HepG2 (cell line): ENCODE measurements around the gene PEF1. TPM values are rescaled to one million over a fixed set of nuclear protein-coding genes. Genes with fewer than 3 reads are reported as not detected.

Experiments
- ADNP ChIP-seq: sonication (generic); formaldehyde crosslinking; IDR thresholded peaks from 2 replicates; pipeline ENCODE4 v1.4.0; 2020; ENCODE audit warnings: missing genetic modification reagents
- EP300 ChIP-seq, 3 experiments: sonication (generic) in 1 of 3; formaldehyde crosslinking in 1 of 3; IDR thresholded peaks; 2 replicates each; pipeline versions ENCODE4 v1.5.1 to v1.6.1; 2011 to 2020; ENCODE audit warnings: low read depth in 2 of 3, low read length in 2 of 3, borderline replicate concordance in 1 of 3, improper control_type of control experiment in 1 of 3, mild to moderate bottlenecking in 1 of 3, missing genetic modification reagents in 1 of 3, moderate library complexity in 1 of 3
- MEIS1 ChIP-seq: sonication (generic); formaldehyde crosslinking; IDR thresholded peaks from 2 replicates; pipeline ENCODE4 v1.9.0; 2021; ENCODE audit warnings: mild to moderate bottlenecking, missing genetic modification reagents, moderate library complexity, borderline replicate concordance
- NR2F6 ChIP-seq, 2 experiments: IDR thresholded peaks; 2 replicates each; pipeline ENCODE4 v1.6.1; 2016; ENCODE audit warnings: antibody characterized with exemption in 1 of 2, mild to moderate bottlenecking in 1 of 2
- POGZ ChIP-seq: sonication (generic); formaldehyde crosslinking; IDR thresholded peaks from 2 replicates; pipeline ENCODE4 v1.4.0; 2020; ENCODE audit warnings: mild to moderate bottlenecking, missing genetic modification reagents
- SMAD3 ChIP-seq: sonication (generic); formaldehyde crosslinking; IDR thresholded peaks from 2 replicates; pipeline ENCODE4 v1.4.0; 2020; ENCODE audit warnings: missing genetic modification reagents
- SOX13 ChIP-seq, 3 experiments: fragments of 450-650 bp in 1 of 3; sonication (generic) in 1 of 3; formaldehyde crosslinking in 1 of 3; IDR thresholded peaks in 2 of 3; conservative IDR thresholded peaks in 1 of 3; 2 replicates each; pipeline versions ENCODE4 v1.5.0 to v1.6.1; 2016 to 2020; ENCODE audit warnings: antibody characterized with exemption in 1 of 3, mild to moderate bottlenecking in 1 of 3, missing compliant biosample characterization in 1 of 3, missing genetic modification reagents in 1 of 3, moderate library complexity in 1 of 3
- SOX6 ChIP-seq, 2 experiments: fragments of 450-650 bp in 1 of 2; sonication (generic) in 1 of 2; formaldehyde crosslinking in 1 of 2; IDR thresholded peaks; 2 replicates each; pipeline versions ENCODE4 v1.4.0 to v1.6.1; 2017 to 2020; ENCODE audit warnings: antibody characterized with exemption in 1 of 2, mild to moderate bottlenecking in 1 of 2, missing genetic modification reagents in 1 of 2
- SP140L ChIP-seq: sonication (generic); formaldehyde crosslinking; IDR thresholded peaks from 2 replicates; pipeline ENCODE4 v1.4.0; 2020; ENCODE audit warnings: missing genetic modification reagents, borderline replicate concordance
- THAP11 ChIP-seq: IDR thresholded peaks from 2 replicates; pipeline ENCODE4 v1.6.1; 2016; ENCODE audit warnings: missing biosample characterization, missing genetic modification reagents
- ZFP36L2 ChIP-seq: sonication (generic); formaldehyde crosslinking; IDR thresholded peaks from 2 replicates; pipeline ENCODE4 v1.4.0; 2020; ENCODE audit warnings: missing genetic modification reagents
- ZFX ChIP-seq: sonication (generic); formaldehyde crosslinking; IDR thresholded peaks from 2 replicates; pipeline ENCODE4 v1.4.0; 2020; ENCODE audit warnings: mild to moderate bottlenecking, low read depth, missing genetic modification reagents, moderate library complexity
- ZNF24 ChIP-seq: fragments of 450-650 bp; IDR thresholded peaks from 2 replicates; pipeline ENCODE4 v1.6.1; 2017; ENCODE audit warnings: antibody characterized with exemption, mild to moderate bottlenecking
- ZSCAN31 ChIP-seq: sonication (generic); formaldehyde crosslinking; IDR thresholded peaks from 2 replicates; pipeline ENCODE4 v1.5.0; 2020; ENCODE audit warnings: low read depth, mild to moderate bottlenecking, missing genetic modification reagents
- polyA plus RNA-seq, 8 experiments: library from polyadenylated mRNA; depleted of rRNA in 3 of 8; stranded (reverse) in 7 of 8; unstranded in 1 of 8; fragments of >200 nt; fragmentation: Illumina TruSeq in 4 of 8; extraction: Trizol in 4 of 8; gene quantifications; 2 replicates each; pipeline versions ENCODE4 v1.2.1 to v1.2.3, GENCODE V29; 2011 to 2016; ENCODE audit warnings: low read depth in 4 of 8, missing spikeins in 1 of 8, mixed read lengths in 1 of 8; ENCODE audit not compliant: insufficient read depth in 1 of 8
- total RNA-seq, 5 experiments: library from RNA; depleted of rRNA; stranded (reverse); fragments of >200 nt; fragmentation: Illumina TruSeq; extraction: Trizol; gene quantifications; 2 replicates each; pipeline ENCODE4 v1.2.3, GENCODE V29; 2016; ENCODE audit warnings: low read depth in 1 of 5
- TF ChIP-seq, protein P1 (sequence below): sonication (generic); formaldehyde crosslinking; IDR thresholded peaks from 2 replicates; pipeline ENCODE4 v1.9.0; 2021; ENCODE audit warnings: missing genetic modification reagents, mild to moderate bottlenecking, borderline replicate concordance
- TF ChIP-seq, protein P2 (sequence below): sonication (generic); formaldehyde crosslinking; IDR thresholded peaks from 2 replicates; pipeline ENCODE4 v1.5.1; 2020; ENCODE audit warnings: missing genetic modification reagents, mild to moderate bottlenecking, borderline replicate concordance
- TF ChIP-seq, protein P3 (sequence below): sonication (generic); formaldehyde crosslinking; IDR thresholded peaks from 2 replicates; pipeline ENCODE4 v1.4.0; 2020; ENCODE audit warnings: missing genetic modification reagents
- TF ChIP-seq, protein P4 (sequence below): sonication (generic); formaldehyde crosslinking; IDR thresholded peaks from 2 replicates; pipeline ENCODE4 v1.9.0; 2022; ENCODE audit warnings: low read depth, missing genetic modification reagents

PEF1 gene
- total and polyA plus RNA-seq, 2 of the 13 experiments (the other 11 are each of a cell fraction or from before 2014, with no cell fraction given), result 57.1 to 57.8 TPM

DNA sequence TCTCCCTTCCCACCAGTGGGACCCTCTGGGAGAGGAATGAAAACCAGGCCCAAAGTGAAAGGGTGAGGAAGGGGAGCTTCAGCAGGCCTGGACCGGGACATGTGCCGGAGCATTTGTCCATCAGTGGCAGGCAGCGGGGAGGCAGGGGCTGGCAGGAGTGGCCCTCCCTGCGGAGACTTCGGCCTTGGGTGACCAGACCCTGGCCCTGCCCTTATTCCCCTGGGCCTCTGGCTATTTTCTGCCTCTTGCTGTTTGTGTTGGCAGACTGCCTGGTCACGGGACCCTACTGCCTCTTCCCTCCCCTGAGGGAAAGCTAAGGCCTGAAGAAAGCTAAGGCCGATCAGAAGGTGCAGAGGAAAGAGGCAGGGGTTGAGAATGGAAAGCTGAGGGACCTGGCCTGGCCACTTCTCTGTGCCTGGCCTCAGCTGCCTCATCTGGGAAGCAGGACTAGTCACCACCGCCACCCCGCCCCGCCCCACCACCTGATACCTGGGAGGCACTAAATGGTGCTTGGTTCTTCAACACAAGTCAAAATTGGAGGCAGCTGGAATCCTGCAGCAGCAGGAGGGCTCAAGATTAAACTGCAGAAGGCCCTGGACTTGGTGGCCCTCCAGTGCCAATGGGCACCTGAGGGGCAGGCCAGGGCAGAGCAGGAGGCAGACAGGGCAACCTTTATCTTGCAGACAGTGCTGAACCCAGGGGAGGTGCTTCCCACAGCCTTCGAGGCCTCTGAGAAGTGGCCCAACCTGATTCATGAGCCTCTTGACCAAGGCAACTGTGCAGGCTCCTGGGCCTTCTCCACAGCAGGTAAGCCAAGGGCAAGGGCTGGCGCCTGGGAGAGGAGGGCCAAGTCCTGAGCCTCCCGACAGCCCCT is 60.4 kb downstream of the PEF1 start (continued):
- TF ChIP-seq, protein P1, sequence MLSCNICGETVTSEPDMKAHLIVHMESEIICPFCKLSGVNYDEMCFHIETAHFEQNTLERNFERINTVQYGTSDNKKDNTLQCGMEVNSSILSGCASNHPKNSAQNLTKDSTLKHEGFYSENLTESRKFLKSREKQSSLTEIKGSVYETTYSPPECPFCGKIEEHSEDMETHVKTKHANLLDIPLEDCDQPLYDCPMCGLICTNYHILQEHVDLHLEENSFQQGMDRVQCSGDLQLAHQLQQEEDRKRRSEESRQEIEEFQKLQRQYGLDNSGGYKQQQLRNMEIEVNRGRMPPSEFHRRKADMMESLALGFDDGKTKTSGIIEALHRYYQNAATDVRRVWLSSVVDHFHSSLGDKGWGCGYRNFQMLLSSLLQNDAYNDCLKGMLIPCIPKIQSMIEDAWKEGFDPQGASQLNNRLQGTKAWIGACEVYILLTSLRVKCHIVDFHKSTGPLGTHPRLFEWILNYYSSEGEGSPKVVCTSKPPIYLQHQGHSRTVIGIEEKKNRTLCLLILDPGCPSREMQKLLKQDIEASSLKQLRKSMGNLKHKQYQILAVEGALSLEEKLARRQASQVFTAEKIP (CRISPR knock-in tag), result no peak
- TF ChIP-seq, protein P2, sequence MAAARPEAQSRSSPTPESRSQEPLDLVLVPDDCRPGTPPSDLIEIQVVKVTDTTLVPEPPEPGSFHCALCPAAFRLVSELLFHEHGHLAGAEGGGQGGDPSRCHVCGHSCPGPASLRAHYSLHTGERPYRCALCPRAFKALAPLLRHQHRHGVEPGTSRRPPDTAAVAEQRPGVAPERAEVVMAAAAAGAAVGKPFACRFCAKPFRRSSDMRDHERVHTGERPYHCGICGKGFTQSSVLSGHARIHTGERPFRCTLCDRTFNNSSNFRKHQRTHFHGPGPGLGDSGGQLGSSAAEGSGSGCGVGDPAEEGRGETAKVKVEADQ, result no peak
- TF ChIP-seq, protein P3, sequence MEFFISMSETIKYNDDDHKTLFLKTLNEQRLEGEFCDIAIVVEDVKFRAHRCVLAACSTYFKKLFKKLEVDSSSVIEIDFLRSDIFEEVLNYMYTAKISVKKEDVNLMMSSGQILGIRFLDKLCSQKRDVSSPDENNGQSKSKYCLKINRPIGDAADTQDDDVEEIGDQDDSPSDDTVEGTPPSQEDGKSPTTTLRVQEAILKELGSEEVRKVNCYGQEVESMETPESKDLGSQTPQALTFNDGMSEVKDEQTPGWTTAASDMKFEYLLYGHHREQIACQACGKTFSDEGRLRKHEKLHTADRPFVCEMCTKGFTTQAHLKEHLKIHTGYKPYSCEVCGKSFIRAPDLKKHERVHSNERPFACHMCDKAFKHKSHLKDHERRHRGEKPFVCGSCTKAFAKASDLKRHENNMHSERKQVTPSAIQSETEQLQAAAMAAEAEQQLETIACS, result no peak
- no peak for TF ChIP-seq POGZ (CRISPR knock-in tag)
- TF ChIP-seq, protein P4, sequence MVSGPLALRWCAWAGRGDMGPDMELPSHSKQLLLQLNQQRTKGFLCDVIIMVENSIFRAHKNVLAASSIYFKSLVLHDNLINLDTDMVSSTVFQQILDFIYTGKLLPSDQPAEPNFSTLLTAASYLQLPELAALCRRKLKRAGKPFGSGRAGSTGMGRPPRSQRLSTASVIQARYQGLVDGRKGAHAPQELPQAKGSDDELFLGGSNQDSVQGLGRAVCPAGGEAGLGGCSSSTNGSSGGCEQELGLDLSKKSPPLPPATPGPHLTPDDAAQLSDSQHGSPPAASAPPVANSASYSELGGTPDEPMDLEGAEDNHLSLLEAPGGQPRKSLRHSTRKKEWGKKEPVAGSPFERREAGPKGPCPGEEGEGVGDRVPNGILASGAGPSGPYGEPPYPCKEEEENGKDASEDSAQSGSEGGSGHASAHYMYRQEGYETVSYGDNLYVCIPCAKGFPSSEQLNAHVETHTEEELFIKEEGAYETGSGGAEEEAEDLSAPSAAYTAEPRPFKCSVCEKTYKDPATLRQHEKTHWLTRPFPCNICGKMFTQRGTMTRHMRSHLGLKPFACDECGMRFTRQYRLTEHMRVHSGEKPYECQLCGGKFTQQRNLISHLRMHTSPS (CRISPR knock-in tag), result peak; percentile 60; the same call in 1 of the 2 replicates
- no peak for TF ChIP-seq NR2F6 (IDR thresholded peaks at IDR 0.05)
- 0 out of 2 replicates have a peak, but pooled peaks have one; percentile 36 for TF ChIP-seq NR2F6 (CRISPR knock-in tag; IDR thresholded peaks at IDR 0.05)
- TF ChIP-seq ZFP36L2 (CRISPR knock-in tag), result no peak
- TF ChIP-seq MEIS1 (CRISPR knock-in tag), result peak; percentile 55; the same call in 1 of the 2 replicates
- peak in 1 of 2 experiments; percentile 42; a peak in 1 of 4 replicates for TF ChIP-seq EP300 (IDR thresholded peaks at IDR 0.05; ENCODE audit: low read depth in 2 of 2, low read length in 2 of 2)
- no peak for TF ChIP-seq EP300 (CRISPR knock-in tag; IDR thresholded peaks at IDR 0.05; ENCODE audit: borderline replicate concordance)
- no peak for TF ChIP-seq ZSCAN31 (CRISPR knock-in tag)
- TF ChIP-seq SOX6 (IDR thresholded peaks at IDR 0.05), result no peak
- TF ChIP-seq SOX6 (CRISPR knock-in tag; IDR thresholded peaks at IDR 0.05), result peak; percentile 79
- TF ChIP-seq SP140L, result no peak
- TF ChIP-seq ZNF24, result no peak
- no peak for TF ChIP-seq SMAD3 (CRISPR knock-in tag)
- no peak for TF ChIP-seq SOX13 (IDR thresholded peaks at IDR 0.05)
- TF ChIP-seq SOX13 (CRISPR knock-in tag; conservative IDR thresholded peaks at IDR 0.05 in 1 of 2, IDR thresholded peaks at IDR 0.05 in 1 of 2), result peak in 1 of 2 experiments; percentile 74; a peak in 2 of 4 replicates
- peak; percentile 67; the same call in 1 of the 2 replicates for TF ChIP-seq ZFX
- TF ChIP-seq ADNP (CRISPR knock-in tag), result no peak
- TF ChIP-seq THAP11, result no peak
